Measurements from ENCODE around the gene HMG20A. TPM values are rescaled to one million over a fixed set of nuclear protein-coding genes. Genes with fewer than 3 reads are reported as not detected.

The HMG20A gene
- total and polyA plus RNA-seq, 2 of the 13 experiments (the other 11 are each of a cell fraction or from before 2014, with no cell fraction given): 28.0 to 35.2 TPM

DNA sequence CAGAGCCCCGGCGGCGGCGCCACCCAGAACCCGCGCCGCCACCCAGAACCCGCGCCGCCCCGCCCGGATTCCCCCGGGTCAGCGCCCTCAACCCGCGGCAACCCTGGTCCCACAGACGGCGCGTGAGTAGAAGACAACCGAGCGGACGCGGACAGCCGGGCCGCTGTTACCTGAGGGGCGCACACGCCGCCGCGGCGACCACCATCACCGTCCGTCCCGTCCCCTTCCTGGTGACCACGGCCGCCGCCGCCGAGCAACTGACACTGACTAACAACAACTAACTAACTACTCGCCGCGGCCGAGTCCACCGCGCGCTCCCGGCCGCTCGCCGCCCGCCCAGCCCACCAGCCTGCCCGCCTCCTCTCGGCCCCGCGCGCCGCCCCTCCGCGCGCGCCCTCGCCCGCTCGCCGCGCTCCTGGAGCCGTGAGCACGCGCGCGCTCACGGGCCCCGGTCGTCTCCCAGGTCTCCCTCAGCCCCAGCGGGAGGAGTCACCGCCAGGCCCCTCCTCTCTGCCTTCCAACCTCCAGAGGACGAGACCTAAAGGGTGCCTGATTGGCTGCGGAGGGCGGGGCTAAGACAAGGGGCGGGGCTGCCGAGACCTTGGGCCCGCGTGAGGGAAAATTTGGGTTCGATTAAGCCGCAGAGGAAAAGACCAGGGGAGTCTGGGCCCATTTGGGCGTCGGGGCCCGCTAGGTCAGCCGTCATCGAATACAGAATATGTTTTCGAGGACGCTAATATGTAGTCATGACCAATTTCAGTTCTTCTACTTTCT lies 665 bp upstream of the HMG20A start, which contains the start of gene PEAK1 (continued):
- TF ChIP-seq PHF20 (CRISPR knock-in tag; IDR thresholded peaks at IDR 0.05) (no peak; the same call in 1 of the 2 replicates), KAT7 (CRISPR knock-in tag; IDR thresholded peaks at IDR 0.05; ENCODE audit: borderline replicate concordance) (no peak), DNMT3B (CRISPR knock-in tag; conservative IDR thresholded peaks at IDR 0.05) (no peak), KLF15 (CRISPR knock-in tag; IDR thresholded peaks at IDR 0.05; ENCODE audit: borderline replicate concordance) (no peak), ZMYM3 (CRISPR knock-in tag; IDR thresholded peaks at IDR 0.05) (no peak), NFATC3 (CRISPR knock-in tag; IDR thresholded peaks at IDR 0.05) (no peak), ZSCAN31 (CRISPR knock-in tag; IDR thresholded peaks at IDR 0.05; ENCODE audit: low read depth) (no peak), PLRG1 (conservative IDR thresholded peaks at IDR 0.05) (no peak), ZNF670 (CRISPR knock-in tag; IDR thresholded peaks at IDR 0.05; ENCODE audit: borderline replicate concordance) (0 out of 2 replicates have a peak, but pooled peaks have one; percentile 43), SOX6 (IDR thresholded peaks at IDR 0.05) (no peak), SOX6 (CRISPR knock-in tag; IDR thresholded peaks at IDR 0.05) (no peak), ZNF589 (CRISPR knock-in tag; conservative IDR thresholded peaks at IDR 0.05) (no peak), BRD4 (CRISPR knock-in tag; IDR thresholded peaks at IDR 0.05) (no peak), ZNF768 (CRISPR knock-in tag; IDR thresholded peaks at IDR 0.05) (no peak), ZNF776 (CRISPR knock-in tag; IDR thresholded peaks at IDR 0.05) (no peak), ZNF672 (CRISPR knock-in tag; IDR thresholded peaks at IDR 0.05) (no peak), SATB2 (CRISPR knock-in tag; IDR thresholded peaks at IDR 0.05) (no peak), ZNF563 (CRISPR knock-in tag; IDR thresholded peaks at IDR 0.05) (no peak), ZMYM2 (CRISPR knock-in tag; IDR thresholded peaks at IDR 0.05) (no peak), RNF2 (conservative IDR thresholded peaks at IDR 0.05; ENCODE audit: low read depth) (no peak)
- TF ChIP-seq, protein P1, sequence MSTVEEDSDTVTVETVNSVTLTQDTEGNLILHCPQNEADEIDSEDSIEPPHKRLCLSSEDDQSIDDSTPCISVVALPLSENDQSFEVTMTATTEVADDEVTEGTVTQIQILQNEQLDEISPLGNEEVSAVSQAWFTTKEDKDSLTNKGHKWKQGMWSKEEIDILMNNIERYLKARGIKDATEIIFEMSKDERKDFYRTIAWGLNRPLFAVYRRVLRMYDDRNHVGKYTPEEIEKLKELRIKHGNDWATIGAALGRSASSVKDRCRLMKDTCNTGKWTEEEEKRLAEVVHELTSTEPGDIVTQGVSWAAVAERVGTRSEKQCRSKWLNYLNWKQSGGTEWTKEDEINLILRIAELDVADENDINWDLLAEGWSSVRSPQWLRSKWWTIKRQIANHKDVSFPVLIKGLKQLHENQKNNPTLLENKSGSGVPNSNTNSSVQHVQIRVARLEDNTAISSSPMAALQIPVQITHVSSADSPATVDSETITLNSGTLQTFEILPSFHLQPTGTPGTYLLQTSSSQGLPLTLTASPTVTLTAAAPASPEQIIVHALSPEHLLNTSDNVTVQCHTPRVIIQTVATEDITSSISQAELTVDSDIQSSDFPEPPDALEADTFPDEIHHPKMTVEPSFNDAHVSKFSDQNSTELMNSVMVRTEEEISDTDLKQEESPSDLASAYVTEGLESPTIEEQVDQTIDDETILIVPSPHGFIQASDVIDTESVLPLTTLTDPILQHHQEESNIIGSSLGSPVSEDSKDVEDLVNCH (CRISPR knock-in tag; IDR thresholded peaks at IDR 0.05): no peak
- TF ChIP-seq, protein P2, sequence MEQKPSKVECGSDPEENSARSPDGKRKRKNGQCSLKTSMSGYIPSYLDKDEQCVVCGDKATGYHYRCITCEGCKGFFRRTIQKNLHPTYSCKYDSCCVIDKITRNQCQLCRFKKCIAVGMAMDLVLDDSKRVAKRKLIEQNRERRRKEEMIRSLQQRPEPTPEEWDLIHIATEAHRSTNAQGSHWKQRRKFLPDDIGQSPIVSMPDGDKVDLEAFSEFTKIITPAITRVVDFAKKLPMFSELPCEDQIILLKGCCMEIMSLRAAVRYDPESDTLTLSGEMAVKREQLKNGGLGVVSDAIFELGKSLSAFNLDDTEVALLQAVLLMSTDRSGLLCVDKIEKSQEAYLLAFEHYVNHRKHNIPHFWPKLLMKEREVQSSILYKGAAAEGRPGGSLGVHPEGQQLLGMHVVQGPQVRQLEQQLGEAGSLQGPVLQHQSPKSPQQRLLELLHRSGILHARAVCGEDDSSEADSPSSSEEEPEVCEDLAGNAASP (CRISPR knock-in tag; IDR thresholded peaks at IDR 0.05; ENCODE audit: borderline replicate concordance): no peak
- TF ChIP-seq, protein P3, sequence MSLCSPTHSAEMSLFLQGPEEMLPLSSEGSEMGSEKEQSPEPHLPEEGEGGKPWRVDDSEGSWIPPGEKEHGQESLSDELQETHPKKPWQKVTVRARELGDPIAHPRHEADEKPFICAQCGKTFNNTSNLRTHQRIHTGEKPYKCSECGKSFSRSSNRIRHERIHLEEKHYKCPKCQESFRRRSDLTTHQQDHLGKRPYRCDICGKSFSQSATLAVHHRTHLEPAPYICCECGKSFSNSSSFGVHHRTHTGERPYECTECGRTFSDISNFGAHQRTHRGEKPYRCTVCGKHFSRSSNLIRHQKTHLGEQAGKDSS (CRISPR knock-in tag; IDR thresholded peaks at IDR 0.05; ENCODE audit: borderline replicate concordance, low read depth): no peak
- TF ChIP-seq, protein P4, sequence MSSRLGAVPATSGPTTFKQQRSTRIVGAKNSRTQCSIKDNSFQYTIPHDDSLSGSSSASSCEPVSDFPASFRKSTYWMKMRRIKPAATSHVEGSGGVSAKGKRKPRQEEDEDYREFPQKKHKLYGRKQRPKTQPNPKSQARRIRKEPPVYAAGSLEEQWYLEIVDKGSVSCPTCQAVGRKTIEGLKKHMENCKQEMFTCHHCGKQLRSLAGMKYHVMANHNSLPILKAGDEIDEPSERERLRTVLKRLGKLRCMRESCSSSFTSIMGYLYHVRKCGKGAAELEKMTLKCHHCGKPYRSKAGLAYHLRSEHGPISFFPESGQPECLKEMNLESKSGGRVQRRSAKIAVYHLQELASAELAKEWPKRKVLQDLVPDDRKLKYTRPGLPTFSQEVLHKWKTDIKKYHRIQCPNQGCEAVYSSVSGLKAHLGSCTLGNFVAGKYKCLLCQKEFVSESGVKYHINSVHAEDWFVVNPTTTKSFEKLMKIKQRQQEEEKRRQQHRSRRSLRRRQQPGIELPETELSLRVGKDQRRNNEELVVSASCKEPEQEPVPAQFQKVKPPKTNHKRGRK (CRISPR knock-in tag; IDR thresholded peaks at IDR 0.05): no peak

Measured in HepG2 (cell line).